NCI-H1105 treated with DMSO at 0.1 percent for 48 hours (cell line): Measurements from ENCODE around the gene INHA.

ENCODE experiments used
- DNase-seq: peaks from one replicate; lab custom pipeline; 2025; lab: John Stamatoyannopoulos, UW

Gene INHA

GRCh38 chr2:219572237-219573001 is at the start of gene INHA:
INHA (plus strand) TSS chr2:219572310; CDS start chr2:219572375, 65 bp downstream.
- no peak for DNase-seq

GRCh38 chr2:219523031-219523671 is 49.0 kb upstream of the INHA start:
- DNase-seq, result no peak

GRCh38 chr2:219524817-219525216 is 47.3 kb upstream of the INHA start:
- DNase-seq, result no peak

- DNase-seq, result no peak
Measured at GRCh38 chr2:219525533-219526232, 46.4 kb upstream of the INHA start.

- DNase-seq, result no peak
Measured at GRCh38 chr2:219526320-219527075, 45.6 kb upstream of the INHA start.

- DNase-seq, result no peak
Measured at GRCh38 chr2:219527076-219527394, 45.1 kb upstream of the INHA start.

- DNase-seq, result no peak
Measured at GRCh38 chr2:219527472-219527871, 44.6 kb upstream of the INHA start.

GRCh38 chr2:219530048-219530963 is 41.8 kb upstream of the INHA start:
- DNase-seq, result peak; percentile 73

GRCh38 chr2:219531639-219532377 is 40.3 kb upstream of the INHA start:
- DNase-seq, result no peak

GRCh38 chr2:219532378-219532649 is 39.8 kb upstream of the INHA start:
- DNase-seq, result no peak

- DNase-seq, result no peak
Measured at GRCh38 chr2:219533930-219534661, 38.0 kb upstream of the INHA start.

GRCh38 chr2:219536425-219536824 is 35.7 kb upstream of the INHA start:
- DNase-seq, result no peak

- DNase-seq, result no peak
Measured at GRCh38 chr2:219536967-219537366, 35.1 kb upstream of the INHA start.

- no peak for DNase-seq
Measured at GRCh38 chr2:219537657-219538488, 34.2 kb upstream of the INHA start.

GRCh38 chr2:219538504-219538951 is 33.6 kb upstream of the INHA start:
- no peak for DNase-seq

GRCh38 chr2:219538956-219539788 is 32.9 kb upstream of the INHA start:
- no peak for DNase-seq

GRCh38 chr2:219539926-219540678 is 32.0 kb upstream of the INHA start:
- no peak for DNase-seq
